Fibroblast of lung (primary cell): ENCODE results near the gene RNF220.

ENCODE experiments used
- EZH2 ChIP-seq: IDR thresholded peaks from 2 replicates; pipeline ENCODE4 v1.5.1; 2012; ENCODE audit warnings: low read length, control low read depth, mild to moderate bottlenecking; ENCODE audit errors: missing control alignments
- TF ChIP-seq, protein P1 (sequence below), 2 donors: IDR thresholded peaks in 1 of 2; conservative IDR thresholded peaks in 1 of 2; 1 replicate in 1 of 2; 2 replicates in 1 of 2; pipeline ENCODE4 v1.5.1; 2011 to 2012; ENCODE audit warnings: low read length in 2 of 2, control low read depth in 1 of 2, inconsistent platforms in 1 of 2, low read depth in 1 of 2, mild to moderate bottlenecking in 1 of 2

DNA sequence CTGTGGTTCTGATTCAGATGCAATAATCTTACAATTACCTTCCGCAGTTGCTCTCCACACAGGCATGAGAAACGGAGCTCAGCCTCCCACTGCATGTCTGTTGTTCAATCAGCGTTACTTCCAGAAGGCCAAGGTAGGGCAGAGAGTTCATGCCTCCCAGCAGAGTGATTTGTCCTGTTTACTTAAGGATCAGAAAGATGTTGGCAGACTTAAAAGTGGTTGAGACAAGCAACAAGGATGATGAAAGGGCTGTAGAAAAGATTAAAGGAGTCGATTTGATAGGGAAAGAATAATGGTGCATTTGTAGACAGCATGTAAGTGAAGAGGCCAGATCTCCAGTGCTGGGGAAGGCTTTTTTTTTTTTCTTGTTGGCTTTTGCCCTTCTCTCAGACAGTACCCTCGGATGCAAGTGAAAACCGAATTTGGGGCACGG is 296.1 kb downstream of the RNF220 start:
- TF ChIP-seq, protein P1, sequence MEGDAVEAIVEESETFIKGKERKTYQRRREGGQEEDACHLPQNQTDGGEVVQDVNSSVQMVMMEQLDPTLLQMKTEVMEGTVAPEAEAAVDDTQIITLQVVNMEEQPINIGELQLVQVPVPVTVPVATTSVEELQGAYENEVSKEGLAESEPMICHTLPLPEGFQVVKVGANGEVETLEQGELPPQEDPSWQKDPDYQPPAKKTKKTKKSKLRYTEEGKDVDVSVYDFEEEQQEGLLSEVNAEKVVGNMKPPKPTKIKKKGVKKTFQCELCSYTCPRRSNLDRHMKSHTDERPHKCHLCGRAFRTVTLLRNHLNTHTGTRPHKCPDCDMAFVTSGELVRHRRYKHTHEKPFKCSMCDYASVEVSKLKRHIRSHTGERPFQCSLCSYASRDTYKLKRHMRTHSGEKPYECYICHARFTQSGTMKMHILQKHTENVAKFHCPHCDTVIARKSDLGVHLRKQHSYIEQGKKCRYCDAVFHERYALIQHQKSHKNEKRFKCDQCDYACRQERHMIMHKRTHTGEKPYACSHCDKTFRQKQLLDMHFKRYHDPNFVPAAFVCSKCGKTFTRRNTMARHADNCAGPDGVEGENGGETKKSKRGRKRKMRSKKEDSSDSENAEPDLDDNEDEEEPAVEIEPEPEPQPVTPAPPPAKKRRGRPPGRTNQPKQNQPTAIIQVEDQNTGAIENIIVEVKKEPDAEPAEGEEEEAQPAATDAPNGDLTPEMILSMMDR (conservative IDR thresholded peaks at IDR 0.05 in 1 of 2, IDR thresholded peaks at IDR 0.05 in 1 of 2; ENCODE audit: low read depth in 1 of 2, low read length in 2 of 2) = no peak
- no peak for TF ChIP-seq EZH2
